Measurements from ENCODE around the gene ATAD1. TPM values are rescaled to one million over a fixed set of nuclear protein-coding genes. Genes with fewer than 3 reads are reported as not detected.

The ATAD1 gene
- total and polyA plus RNA-seq, 3 donors from 2014 or later = 68.5 to 162 (median 107) TPM

Small RNA genes lying within 50 kb of the gene (small RNA-seq; reads per million reads assigned to genes)
- gene RN7SL78P = 0 reads per million in 2 donors

Other genes starting within 250 kb of the ATAD1 start
- 1 to 10 TPM; 4.6 to 6.4 TPM for gene PAPSS2, start 158.3 kb downstream of the ATAD1 start, total RNA-seq
- gene PAPSS2, start 158.3 kb downstream of the ATAD1 start, polyA plus RNA-seq (ENCODE audit: insufficient read depth, low read depth, low replicate concordance) = 20.1 TPM
- gene KLLN, start 45.3 kb upstream of the ATAD1 start, total RNA-seq = 1 to 10 TPM; 2.0 to 3.9 TPM
- 2.0 TPM for gene KLLN, start 45.3 kb upstream of the ATAD1 start, polyA plus RNA-seq (ENCODE audit: insufficient read depth, low read depth, low replicate concordance)
- 100 to 1,000 TPM in 1 of 2 donors, 10 to 100 TPM in 1; 85.4 to 118 TPM for gene PTEN, start 45.4 kb upstream of the ATAD1 start, total RNA-seq
- gene PTEN, start 45.4 kb upstream of the ATAD1 start, polyA plus RNA-seq (ENCODE audit: insufficient read depth, low read depth, low replicate concordance) = 96.8 TPM

All from testis (tissue), 3 donors.